SK-MEL-5 (cell line): Measurements from ENCODE around the gene EPG5. TPM values are rescaled to one million over a fixed set of nuclear protein-coding genes. Genes with fewer than 3 reads are reported as not detected.
A peak's percentile ranks its signal among the peaks of the same experiment; 100 is the strongest.
"Not testable (repeated sequence)": the region's sequence is repeated elsewhere in the genome, so short reads cannot be mapped to it uniquely, and the experiment has no call there.

Source experiments
- DNase-seq: peaks from one replicate; pipeline ENCODE4 v3.0.0-alpha.2; 2016; ENCODE audit warnings: low read depth, low spot score
- in situ Hi-C: cut with HindIII; loops from 2 replicates; pipeline ENCODE4 v1.10.0; 2016; ENCODE audit warnings: low sequenced_read_pairs, high pct_unique_total_duplicates, low pct_unique_long_range_greater_than_20kb
- small RNA-seq, 2 experiments: library from RNA; depleted of rRNA; stranded (forward); fragments of <200 nt; gene quantifications; one replicate each; pipeline ENCODE3, GENCODE V24; 2014
- total RNA-seq: library from RNA; depleted of rRNA; stranded (reverse); fragments of >200 nt; shearing (Covaris generic); gene quantifications from 2 replicates; pipeline ENCODE4 v1.2.3, GENCODE V29; 2014; rRNA removed

EPG5 gene
- total RNA-seq, 1 experiment from 2014 or later = 27.4 TPM

DNA sequence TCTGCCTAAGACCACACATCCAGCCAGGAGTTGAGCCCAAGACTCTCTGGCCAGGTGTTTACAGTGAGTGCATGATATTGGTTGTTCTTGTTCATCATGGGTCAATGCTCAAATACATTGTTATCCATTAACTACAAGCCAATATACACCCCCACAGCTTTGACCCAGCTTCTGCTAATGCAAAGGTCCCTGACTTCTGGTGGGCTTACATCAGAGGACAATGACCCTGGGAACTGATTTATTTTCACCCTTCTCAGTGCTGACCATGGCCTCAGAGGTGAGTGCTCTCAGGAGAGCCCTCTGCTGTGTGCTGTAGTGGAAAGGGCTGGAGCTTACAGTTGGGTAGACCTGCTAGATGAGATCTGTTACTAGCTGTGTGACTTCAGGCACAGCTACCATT, 152.4 kb downstream of the EPG5 start:
- DNase-seq, in situ Hi-C loops: not testable (repeated sequence)

GRCh38 chr18:45807144-45807543, 160.0 kb downstream of the EPG5 start:
- in situ Hi-C loops = not testable (repeated sequence)
- peak; percentile 37 for DNase-seq

- DNase-seq = no peak
- in situ Hi-C loops = no loop called here
Observed at GRCh38 chr18:45806226-45806625, 160.9 kb downstream of the EPG5 start.

- in situ Hi-C loops = no loop called here
- DNase-seq = no peak
Observed at GRCh38 chr18:45805551-45805950, 161.6 kb downstream of the EPG5 start.

GRCh38 chr18:45802814-45803492, 164.2 kb downstream of the EPG5 start:
- DNase-seq = no peak
- in situ Hi-C loops = no loop called here

- in situ Hi-C loops = no loop called here
- no peak for DNase-seq
Observed at GRCh38 chr18:45801416-45802004, 165.6 kb downstream of the EPG5 start.

Small RNAs within 50 kb of the gene (small RNA-seq; reads per million reads assigned to genes)
- 0 reads per million in 2 experiments for gene RN7SKP26

Other genes with a start within 250 kb of the EPG5 start
- not detected in 2 replicates for gene SLC14A1, start 243.1 kb downstream of the EPG5 start, total RNA-seq
- 0.05 TPM in 1 of 2 replicates, not detected in the other for gene SIGLEC15, start 141.7 kb downstream of the EPG5 start, total RNA-seq
- gene PSTPIP2, start 104.9 kb upstream of the EPG5 start, total RNA-seq = 0.18 TPM in 1 of 2 replicates, not detected in the other
- 837 and 890 TPM in 2 replicates for gene ATP5F1A, start 131.0 kb upstream of the EPG5 start, total RNA-seq
- 26.7 and 32.6 TPM in 2 replicates for gene HAUS1, start 137.1 kb upstream of the EPG5 start, total RNA-seq